GM19043 (cell line): ENCODE measurements around the gene MARK3.

ENCODE experiments used
- ATAC-seq: cut with Tn5 transposase; IDR thresholded peaks from one replicate; pipeline ENCODE4 v1.9.1; 2021; ENCODE audit warnings: low read depth; ENCODE audit not compliant: unreplicated experiment

Gene MARK3

DNA sequence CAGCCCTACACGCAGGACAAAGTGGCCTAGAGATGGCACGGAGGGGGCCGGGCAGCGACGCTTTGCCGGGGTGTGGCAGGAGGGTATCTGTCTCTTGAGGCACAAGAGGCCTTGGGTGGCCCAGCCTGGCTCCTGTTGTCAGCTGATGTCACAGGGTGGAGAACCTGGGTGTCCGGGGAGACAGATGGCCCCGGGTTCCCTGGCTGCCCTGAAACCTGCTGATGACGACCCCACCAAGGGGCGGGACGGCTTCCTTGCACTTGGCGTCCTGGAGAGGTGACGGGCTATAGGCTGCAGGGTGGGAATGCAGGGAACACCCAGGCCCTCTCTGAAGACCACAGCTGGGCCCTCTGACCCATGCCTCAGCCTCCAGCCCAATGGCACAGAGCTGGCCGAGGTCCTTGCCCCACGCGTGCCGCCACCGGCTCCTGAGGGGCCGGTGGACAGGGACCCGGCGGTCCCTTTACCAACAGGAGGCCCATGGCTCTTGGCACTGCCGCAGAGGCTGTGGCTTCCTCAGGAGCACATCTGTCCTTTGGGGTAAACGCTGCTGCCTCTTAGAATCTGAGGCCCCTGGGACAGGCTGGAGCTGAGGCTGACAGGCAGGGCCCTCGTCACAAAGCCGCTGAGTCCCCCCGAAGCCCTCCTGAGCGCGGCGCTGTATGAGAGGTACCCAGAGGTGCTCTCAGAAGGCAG lies 160.2 kb downstream of the MARK3 start:
- ATAC-seq: no peak

DNA sequence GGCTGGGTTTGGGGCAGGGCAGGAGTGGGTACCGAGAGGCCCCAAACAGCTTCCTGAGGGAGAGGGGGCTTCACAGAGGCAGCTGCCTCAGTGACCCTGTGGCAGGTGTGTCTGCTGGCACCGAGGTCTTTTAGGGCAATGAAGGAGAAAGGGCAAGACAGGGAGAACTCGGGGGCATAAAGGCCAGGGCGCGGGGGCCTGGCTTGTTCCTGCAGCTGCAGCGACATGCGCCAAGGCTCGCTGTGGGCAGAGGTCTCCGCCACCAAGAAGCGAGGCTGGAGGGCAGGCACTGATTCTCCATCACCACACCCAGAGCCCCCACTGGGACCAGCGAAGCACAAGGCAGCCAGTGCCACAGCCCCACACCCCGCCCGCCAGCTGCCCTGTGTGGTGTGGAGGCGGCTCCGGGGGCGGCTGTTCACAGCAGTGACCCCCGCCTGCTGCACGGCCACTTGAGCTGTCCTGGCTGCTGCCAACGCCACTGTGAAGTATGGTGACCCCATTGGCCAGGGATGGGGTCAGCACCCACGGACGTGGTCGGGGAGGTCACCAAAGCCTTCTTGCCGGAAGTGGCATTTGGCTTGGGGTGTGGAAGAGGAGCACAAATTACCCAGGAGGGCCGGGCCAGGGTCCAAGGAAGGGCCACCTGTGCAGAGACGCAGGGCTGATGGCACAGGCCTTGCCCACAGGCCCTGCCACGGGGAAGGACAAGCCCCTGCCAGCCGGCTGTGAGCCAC lies 160.9 kb downstream of the MARK3 start:
- no peak for ATAC-seq

DNA sequence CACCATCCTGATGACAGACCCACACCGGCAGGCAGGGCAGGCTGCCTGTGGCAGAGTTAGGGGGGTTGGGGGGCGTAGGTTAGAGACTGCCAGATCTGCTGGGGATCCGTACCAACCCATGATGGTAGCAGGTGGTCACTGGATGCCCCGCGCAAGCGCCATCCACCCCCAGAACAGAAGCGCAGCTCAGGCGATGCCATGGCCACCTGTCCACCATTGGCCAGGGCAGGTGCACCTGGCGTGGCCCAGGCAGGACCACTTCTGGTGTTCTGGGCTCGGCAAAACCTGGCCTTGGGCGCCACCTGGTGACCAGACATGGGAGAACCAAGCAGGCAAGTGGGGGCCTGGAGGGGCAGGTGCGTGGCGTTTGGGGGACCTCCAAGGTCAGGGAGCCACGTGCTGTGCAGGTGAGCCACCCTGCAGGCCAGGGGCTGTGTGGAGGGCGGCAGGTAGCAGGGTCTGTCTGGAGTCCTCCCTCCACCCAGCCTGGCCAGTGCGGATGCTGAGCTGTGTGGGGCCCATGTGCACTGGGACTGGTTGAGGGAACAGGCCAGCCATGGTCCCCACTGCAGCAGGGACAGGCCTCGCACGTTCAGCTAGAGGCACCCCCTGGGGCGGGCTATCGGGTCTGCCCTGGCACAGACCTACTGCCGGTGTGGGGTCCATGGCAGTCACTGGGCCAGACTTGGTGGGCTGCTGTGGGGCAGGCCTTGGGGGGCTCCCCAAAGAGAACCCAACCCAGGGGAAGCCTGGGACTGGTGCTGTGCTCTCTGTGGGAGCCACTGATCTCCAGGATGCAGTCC lies 161.6 kb downstream of the MARK3 start:
- no peak for ATAC-seq

DNA sequence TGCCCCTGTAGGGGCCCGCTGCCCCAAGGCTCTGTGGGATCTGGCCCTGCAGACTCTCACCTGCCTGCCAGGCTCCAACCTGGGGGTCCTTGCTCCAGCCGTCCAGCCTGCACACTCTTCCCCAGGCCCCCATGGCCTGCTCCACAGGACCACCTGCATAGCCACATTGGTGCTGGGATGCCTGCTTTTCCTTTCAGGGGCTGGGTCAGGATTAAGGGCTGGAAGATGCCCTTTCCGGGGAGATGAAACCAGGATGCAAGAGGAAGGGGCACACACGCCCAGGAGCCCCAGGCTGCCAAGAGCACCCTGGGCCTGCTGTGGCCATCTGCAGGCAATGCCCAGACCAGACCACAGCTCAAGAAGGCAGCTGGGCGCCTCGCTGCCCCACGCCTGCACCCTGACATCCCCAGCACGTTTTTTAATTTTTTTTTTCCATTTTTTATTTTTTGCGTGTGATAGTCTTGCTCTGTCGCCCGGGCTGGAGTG lies 162.3 kb downstream of the MARK3 start:
- no peak for ATAC-seq

DNA sequence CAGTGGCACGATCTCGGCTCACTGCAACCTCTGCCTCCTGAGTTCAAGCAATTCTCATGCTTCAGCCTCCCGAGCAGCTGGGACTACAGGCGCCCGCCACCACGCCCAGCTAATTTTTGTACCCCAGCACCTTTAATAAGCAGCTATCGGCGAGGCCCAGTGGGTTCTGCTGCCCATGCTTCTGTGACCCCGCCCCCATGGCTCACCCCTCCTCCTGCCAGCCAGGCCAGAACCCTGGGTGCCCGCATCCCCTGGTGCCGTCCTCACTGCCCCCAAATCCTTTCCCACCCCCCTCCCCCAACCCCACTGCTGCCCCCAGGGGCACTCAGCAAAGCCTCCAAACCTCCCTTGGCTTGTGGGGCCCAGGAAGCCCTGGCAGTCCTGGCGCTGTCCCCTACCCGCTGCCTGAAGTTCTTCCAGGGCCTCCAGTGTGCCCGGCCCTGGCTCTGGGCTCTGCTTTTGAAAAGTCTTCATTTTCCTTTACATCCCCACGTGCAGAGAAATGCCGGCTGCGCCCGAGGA lies 162.8 kb downstream of the MARK3 start:
- no peak for ATAC-seq

DNA sequence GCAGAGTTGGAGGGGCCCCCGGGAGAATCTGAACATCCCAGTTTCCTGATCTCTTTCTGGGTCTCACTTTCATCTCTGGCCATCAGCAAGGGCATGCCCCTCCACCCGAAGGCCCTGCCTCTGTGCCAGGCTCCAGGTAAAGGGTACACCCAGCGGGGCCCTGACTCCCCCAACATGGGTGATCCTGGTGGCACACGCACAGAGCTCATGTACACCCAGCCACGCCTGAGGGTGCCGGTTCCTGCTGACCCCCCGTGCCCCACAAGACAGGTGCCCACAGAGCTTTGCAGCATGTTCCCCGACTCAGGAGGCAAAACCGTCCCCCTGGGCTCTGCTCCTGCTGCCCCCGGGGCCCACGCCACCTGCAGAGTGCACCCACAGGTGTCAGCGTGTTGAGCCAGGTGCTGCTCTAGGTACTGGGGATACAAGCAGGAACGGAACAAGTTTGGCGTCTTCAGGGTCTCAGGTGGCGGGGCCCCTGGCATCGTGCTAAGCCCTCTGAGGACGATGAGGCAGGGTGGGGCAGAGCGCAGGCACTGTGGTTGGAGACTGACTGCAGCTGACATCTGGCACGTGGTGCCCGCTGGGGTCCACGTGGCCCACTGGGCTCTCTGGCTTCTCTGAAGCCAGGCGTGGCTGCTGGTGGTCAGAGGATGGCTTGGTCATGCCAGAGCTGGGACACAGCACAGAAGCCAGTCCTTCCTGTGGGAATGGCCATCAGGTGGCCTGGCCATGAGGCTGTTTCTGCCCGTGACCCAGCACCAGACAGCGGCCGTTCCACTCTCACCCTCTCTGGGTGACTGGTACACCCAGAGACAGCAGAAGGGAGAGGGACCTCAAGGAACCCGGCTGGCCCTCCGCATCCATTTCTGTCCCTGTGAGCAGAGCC lies 163.5 kb downstream of the MARK3 start:
- no peak for ATAC-seq

DNA sequence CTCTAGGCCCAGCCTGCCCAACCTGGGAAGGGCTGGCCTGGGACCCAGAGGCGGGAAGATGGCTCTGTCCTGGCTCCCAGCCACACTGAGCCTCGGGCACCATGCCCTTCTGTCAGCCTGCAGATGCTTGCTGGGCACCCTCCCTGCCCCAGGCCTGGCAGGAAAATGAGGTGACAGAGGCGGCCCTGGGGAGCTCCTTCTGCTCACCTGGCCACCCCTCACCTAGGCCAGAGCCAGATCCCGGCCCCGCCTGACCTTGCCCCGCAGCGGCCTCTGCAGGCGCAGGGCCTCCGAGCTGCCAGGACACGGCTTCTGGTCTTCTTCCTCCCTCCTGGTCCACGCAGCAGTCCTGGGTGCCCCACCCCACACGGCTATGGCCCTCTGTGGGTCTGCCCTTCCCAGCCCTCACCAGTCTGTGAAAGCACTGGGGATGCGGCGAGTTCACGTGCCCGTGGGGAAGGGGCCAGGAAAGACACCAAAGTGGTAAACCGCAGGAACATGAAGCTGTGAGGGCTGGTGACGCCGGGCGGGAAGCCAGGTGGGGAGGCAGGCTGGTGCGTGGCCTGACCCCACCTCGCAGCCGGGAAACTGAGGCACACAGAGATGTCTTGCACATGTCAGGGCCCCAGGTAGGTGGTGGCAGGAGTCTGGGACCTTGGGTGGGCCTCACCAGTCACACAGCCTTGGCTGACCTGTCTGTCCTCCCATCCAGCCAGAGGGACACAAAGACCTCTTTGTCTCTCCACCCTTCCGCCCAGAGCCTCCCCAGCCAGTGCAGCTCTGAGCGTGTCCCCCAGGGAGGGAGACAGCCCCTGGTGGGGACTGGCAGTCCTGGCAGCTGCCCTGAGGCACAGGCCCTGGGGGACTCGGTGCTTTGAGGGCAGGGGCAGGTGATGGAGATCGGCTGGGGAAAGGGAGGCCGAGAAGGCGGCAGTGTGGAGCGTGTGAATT lies 164.4 kb downstream of the MARK3 start:
- ATAC-seq: no peak

DNA sequence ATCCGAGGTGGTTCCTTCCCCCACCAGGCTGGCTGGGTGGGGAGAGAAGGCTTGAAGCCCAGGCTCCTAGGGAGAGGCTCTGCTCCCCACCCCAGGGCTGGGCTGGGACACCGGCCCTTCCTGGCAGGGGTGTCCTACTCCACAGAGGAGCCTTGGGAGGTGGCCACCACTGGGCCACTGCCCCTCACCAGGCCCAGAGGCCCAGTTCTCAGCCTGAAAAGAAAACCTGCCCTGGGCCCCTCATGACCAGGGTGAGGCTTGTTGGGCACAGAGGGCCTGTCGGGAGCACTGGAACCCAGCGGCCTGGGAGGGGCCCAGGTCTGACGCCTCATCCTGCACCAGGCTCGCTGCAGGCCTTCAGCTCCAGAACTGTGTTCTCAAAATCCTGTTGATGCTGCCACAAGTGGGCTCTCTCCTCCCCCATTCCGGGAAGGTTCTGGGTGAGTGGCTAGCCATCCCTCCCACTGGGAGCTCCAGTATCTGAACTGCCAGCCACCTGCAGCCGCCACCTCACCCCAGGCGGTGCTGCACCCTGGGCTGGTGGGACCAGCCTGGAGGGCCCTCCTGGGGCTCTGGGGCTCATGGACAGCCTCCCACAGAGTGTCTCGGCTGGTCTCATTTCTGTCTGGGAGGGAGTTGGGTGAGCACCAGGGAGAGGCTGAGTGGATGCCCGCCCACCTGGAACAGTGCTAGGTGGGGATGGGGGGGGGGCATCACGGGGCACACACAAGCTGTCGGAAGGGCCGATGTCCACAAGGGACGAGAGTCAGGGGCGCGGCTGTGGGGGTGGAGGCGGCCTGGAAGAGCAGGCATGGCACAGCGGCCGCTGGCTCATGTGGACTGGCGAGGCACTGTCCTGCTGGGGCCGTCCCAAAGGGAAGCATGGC lies 165.5 kb downstream of the MARK3 start:
- ATAC-seq: no peak

DNA sequence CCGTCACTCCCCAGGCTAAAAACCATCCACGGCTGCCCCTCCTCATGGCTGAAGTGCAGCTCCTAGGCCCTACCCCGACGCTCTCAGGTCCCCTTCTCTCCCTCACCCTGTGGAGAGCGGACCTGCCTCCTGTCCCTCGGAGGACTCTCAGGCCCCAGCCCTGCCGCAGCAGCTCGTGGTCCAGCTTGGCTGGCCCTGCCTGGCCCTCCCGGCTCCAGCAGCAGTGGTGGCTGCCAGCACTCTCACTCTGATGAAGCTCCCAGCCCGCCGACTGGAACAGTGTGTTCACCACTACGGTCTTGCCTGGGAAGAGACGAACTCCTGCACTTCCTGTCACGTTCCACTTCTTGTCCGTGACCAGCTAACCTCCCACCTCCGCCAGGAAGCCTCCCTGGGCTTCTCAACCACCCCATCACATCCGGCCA lies 166.1 kb downstream of the MARK3 start:
- ATAC-seq: no peak

DNA sequence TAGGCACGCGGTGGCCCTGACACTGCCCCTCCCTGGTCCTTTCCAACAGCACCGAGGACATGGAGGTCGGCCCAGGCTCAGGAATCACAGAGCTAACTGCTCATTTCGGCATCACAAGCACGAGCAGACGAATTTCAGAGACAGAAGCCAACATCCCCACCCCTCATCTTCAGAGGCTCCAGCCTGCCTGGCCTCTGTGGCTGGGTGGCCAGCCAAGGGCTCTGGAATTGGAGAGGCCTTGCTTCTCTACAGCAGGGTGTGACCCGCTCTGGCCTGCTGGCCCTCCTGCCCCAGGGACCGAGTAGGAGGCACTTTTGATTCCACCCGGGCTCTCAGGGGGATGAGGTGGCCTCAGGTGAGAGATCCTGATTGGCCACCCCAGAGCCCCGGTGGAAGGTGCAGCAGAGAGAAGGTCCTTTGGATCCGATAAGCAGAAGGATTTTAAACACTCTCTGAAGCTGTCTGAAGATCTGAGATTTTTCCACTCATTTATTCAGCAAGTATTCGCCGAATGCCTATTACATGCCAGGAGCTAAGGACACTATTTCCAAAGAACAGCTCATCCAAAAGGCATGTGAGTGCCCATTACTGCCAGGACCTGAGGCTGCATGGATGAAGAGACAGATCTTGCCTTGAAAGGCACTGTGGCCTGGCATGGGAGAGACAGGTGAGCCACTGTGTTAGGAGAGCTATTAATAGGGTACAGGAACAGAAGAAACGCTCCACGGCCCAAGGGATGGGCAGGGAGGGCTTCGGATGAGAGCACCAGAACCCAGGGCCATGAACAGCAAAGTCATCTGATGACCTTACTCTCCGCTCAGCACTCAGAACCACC lies 167.0 kb downstream of the MARK3 start:
- ATAC-seq: no peak

DNA sequence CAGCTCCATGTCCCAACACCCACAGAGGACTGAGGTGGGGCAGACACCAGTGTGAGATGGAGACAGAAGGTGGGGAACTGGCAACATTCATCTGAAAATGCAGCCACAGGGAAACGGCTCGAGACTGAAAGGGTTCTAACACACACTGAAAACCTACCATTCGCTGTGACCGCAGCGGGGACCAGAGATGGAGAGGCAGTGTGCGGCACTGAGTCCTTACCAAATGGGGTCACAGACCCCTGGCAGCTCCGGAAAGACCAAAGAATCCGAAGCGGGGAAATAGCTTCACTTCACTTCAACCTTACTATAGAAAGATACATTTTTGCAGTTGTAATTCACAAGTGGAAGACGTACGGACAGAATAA lies 167.6 kb downstream of the MARK3 start:
- ATAC-seq: no peak
